HCEC 1CT (cell line): ENCODE measurements around the gene MT1B.
"Not testable (repeated sequence)": the region's sequence is repeated elsewhere in the genome, so short reads cannot be mapped to it uniquely, and the experiment has no call there.

ENCODE experiments used
- DNase-seq: peaks from one replicate; pipeline ENCODE4 v3.0.0-alpha.2; 2017

Gene MT1B

DNA sequence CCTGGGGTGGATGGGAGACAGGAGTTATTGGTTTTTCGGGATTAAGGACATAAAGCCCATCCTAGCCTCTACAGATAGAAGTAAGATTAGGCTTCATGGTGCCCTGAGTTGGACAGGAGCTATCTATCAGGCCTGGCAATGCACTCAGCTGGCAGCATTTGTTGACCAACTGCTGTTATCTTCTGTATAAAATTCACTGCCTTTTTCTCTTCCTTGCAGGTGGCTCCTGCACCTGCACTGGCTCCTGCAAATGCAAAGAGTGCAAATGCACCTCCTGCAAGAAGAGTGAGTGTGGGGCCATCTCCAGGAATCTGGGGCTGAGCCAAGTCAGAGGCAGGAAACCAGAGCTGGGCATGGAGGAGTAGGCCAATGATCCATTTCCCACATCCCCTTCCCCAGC lies 12.6 kb upstream of the MT1B start:
- no peak for DNase-seq

- DNase-seq = no peak
Measured at GRCh38 chr16:56640076-56640475, 11.6 kb upstream of the MT1B start.

GRCh38 chr16:56641166-56641565 lies 10.5 kb upstream of the MT1B start:
- DNase-seq = no peak

DNA sequence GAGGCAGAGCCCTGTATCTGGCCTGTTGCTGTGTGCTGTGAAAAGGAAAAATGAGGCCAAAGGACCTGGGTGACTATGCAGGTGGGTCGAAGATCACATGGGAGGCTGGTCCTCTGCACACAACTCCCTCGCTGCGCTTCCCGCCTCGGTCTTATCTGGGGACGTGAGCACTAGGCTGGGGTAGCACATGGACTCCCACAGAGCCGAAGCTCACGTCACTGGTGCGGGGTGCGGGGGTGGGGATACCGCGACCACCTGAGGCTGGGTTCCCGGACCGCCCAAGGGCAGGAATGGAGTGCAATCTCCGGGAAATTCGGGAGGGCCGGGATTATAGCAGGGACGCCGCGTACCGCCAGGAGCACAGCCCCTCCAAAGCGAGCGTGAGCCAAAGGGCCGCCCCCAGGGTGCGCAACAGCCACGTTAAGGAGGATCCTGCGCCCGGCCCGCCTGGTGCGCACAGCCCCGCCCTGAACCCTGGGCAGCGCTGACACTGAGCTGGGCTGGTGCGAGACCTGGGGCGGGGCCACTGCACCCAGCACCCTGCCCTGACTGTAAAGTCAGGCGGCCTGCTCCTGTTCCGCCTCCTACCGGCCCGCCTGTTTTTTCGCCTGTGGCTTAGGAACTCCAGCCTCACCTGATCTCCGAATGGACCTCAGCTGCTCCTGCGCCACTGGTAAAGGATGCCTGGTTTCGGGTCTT lies 8.5 kb upstream of the MT1B start:
- DNase-seq = peak; percentile 46

DNA sequence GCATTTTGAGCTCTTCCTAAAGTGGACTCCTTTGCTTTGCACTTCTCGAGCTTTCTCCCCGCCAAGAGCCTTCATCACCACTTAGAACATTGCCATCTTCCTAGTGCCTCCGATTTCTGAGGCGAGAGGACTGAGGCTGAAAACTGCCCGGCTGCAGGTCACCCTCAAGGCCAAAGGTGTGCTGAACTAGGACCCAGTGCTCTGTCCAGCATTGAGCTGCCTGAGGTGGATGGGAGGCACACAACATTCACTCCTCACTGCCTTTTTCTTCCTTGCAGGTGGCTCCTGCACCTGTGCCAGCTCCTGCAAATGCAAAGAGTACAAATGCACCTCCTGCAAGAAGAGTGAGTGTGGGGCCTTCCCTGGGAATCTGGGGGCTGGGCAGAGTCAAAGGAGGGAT lies 7.9 kb upstream of the MT1B start:
- no peak for DNase-seq

GRCh38 chr16:56645311-56645710 lies 6.4 kb upstream of the MT1B start:
- no peak for DNase-seq

- no peak for DNase-seq
Measured at GRCh38 chr16:56645838-56646237, 5.8 kb upstream of the MT1B start.

GRCh38 chr16:56647641-56648431 lies 3.9 kb upstream of the MT1B start:
- DNase-seq = no peak

DNA sequence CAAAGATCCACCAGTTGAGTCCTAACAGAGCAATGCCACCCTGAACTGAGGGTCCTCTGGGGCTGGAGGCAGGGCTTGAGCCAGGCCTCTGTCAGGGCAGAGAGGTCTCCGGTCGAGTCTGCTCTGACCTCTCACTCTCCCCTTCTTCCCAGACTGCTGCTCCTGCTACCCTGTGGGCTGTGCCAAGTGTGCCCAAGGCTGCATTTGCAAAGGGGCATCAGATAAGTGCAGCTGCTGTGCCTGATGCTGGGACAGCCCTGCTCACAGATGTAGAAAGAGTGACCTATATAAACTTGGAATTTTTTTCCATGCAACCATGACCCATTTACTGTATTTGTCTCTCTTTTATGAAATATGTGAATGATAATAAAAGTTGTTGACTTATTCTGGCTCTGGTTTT lies 2.4 kb upstream of the MT1B start:
- no peak for DNase-seq

DNA sequence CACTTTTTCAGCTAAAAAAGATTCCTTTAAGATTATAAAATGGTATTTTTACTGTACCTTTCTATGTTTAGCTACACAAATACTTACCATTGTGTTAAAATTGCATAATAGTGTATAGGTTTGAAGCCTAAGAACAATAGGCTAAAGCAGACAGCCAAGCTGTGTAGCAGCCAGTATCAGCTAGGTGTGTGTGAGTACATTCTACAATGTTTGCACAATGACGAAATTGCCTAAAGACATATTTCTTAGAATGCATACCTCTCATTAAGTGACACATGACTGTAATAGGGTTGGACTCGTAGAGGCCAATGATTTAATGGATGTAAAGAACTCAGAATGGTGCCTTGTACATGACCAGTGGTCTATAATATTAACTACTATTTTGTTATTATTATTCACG lies 1.9 kb upstream of the MT1B start:
- no peak for DNase-seq

DNA sequence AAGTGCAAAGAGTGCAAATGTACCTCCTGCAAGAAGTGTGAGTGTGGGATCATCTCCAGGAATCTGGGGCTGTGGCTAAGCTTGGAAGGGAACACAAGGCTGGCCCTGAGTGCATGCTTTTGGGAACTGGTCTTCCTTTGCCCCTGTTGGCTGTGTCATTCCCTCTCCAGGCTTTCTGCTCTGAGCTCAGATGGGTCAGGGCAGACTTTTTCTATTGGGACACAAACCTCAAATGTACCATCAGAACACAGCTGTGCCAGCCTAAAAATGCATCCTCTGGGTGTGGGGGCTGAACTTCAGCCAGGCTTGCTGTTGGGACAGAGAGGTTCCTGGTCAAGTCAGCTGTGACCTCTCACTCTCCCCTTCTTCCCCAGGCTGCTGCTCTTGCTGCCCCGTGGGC lies 914 bp downstream of the MT1B start:
- DNase-seq = no peak

DNA sequence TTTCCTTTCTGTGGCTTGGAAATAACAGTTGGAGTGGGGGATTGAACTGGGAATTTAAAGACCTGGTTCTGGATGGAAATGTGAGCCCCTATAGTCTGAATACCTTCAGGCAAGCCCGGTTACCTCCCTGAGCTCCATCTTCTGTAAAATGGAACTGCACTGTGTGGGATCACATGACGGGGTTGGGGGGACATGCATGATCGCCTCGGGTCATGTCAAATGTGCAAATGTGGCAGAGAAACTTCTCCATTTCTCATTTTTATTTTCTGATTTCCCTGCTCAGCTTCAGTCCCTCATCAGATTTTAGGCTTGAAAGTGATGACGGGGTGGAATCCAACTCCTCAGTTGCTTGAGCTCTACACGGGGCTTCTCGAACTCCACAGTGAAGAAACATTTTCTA lies 1.5 kb downstream of the MT1B start:
- DNase-seq = no peak

- DNase-seq = no peak
Measured at GRCh38 chr16:56657555-56658326, 6.1 kb downstream of the MT1B start, which contains the start of gene MT1F. Gene MT1F (plus strand): TSS chr16:56657959. CDS start chr16:56658059, 100 bp downstream.

DNA sequence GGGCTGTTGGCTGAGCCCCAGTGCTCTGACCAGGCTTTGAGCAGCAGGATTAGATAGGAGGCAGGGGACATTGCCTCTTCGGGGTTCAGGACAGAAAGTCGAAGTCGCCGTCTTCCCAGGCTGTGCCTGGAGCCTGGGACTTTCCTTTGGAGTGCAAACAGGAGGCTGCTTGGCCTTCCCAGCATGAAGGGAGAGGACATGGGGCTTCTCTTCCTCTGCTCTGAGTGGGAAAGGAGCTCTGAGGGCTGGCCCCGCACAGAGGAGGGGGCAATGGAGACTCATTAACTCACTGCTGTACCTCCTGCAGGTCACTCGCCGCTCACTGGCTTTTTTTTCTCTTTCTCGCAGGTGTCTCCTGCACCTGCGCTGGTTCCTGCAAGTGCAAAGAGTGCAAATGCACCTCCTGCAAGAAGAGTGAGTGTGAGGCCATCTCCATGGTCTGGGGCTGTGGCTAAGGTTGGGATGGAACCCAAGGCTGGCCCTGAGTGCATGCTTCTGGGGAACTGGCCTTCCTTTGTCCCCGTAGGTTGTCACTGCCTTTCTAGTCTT lies 6.7 kb downstream of the MT1B start:
- DNase-seq = no peak

DNA sequence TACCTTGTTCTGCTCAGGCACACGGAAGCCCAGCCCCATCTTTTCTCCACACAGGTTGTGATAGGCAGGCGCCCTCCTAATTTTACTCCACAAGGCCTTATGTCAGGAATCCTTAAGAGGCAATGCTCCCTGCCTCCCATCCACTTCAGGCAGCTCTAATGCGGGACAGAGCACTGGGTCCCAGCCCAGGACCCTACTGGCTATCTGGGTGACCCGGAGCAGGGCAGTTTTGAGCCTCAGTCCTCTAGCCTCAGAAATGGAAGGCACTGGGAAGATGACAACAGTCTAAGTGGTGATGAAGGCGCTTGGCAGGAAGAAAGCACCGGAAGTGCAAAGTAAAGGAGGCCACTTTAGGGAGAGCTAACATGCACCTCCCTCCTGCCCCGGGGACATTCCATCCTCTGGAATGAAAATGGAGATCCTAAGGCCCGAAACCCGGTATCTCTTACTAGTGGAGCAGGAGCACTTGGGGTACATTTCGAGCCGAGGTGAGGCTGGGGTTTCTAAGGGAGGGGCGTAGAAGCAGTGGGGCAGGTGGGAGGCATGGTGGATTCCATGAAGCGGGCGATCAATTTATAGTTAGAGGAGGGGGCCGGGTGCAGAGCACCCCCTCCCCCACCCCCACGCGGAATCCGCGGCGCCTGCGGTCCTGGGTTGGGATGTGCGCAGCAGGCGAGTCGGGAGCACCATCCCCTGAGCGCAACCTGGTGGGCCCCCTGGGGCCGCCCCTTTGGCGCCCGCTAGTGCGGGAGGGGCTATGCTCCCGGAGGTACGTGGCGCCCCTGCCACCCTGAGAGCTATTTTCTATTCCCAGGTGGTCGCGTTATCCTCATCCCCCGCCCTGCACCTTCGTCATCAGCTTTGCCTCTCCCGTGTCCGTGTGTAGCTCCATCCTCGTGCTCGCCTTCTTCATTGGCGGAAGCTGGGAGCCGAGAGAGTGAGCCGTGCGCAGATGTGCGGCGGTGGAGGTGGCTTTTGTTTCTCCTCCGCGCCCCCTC lies 11.0 kb downstream of the MT1B start:
- DNase-seq = no peak

- DNase-seq = no peak
Measured at GRCh38 chr16:56664506-56664905, 12.8 kb downstream of the MT1B start.

DNA sequence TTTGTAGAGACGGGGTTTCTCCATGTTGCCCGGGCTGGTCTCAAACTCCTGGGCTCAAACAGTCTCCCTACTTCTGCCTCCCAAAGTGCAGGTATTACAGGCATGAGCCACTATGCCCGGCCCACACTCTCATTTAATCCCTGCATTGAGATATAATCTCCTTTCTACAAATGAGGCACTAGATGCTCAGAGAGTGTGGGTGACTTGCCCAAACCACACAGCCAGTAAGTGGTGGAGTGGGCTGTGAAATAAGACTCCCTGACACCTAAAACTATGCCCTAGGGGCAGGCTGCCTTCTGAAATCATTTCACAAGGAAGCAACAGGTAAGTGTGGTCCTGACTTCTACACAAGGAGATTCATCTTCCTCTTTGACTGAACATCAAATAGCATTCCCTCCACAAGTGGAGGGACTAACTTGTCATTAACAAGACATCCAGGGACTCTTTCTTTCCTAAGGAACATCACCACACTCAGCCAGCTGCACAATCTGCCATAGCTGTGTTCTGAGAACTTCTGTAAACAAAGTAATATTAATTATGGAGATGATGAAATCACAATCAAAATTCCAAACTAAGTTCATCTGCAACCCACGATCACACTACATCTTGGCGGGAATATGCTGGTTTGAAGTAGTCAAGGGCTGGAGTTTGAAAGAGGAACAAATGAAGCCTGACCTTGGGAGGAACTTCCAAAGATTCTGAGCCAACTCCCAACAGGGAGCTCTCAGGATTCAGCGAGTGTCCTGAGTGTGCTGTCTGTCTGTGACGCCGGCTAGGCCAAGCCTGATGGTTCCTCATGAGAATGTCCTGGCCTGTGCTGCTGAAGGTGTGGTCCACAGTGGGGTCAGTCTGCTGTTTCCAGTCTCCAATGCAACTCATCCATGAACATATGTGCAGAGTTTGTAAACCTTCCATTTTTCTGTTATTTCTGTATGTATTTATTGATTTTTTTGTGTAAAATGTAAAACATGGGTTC lies 13.9 kb downstream of the MT1B start:
- not testable (repeated sequence) for DNase-seq

DNA sequence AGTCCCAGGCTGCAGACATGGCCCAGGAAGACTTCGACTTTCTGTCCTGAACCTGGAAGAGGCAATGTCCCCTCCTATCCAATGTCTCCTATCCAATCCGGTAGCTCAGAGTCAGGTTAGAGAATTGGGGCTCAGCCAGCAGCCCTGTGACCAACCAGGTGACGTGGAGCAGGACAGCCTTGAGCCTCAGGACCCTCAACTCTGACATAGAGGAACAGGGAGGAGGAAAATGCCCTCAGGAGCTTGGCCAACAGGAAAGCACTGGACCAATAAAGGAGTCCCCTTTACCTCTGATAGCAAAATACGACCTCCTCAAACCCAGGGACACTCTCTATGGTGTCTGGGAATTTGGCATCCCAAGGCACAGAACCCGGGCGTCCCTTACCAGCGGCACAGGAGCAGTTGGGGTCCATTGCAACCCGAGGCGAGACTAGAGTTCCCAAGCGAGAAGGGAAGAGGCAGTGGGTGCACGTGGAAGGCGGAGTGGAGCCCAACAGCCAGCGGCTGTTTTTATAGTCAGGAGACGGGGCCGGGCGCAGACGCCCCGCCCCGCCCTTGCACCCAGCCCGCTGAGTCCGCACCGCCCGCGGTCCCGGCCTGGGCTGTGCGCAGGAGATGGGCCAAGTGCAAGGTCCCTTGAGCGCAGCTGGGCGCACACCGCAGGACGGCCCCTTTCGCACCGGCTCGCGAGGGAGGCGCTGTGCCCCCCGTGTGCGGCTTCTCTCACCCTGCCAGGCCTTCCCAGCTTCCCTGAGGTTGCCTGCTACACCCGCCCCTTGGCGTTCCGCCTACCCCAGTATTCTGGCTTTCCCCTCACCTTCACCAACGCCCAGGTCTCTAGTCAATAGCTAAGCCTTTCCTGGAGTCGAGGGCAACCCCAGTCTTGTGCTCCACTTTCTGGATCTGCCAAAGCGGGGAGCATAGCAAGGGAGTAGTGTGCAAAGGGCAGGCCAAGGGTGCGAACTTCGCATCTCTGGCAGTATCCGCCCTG lies 16.2 kb downstream of the MT1B start, which contains the start of gene MT1G:
TSS of gene MT1G (minus strand) at position 485 of the 991 bp plus-strand sequence. CDS start at position 413, 72 bp downstream.
- no peak for DNase-seq
